ENCODE results near the gene HDHD3.

HDHD3 gene, protein sequence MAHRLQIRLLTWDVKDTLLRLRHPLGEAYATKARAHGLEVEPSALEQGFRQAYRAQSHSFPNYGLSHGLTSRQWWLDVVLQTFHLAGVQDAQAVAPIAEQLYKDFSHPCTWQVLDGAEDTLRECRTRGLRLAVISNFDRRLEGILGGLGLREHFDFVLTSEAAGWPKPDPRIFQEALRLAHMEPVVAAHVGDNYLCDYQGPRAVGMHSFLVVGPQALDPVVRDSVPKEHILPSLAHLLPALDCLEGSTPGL

GRCh38 chr9:113376634-113377567 is at the start of gene HDHD3:
HDHD3 (minus strand) TSS chr9:113376986; CDS start chr9:113374354, 2,632 bp downstream.
- peak within 1 kb of the TSS; percentile 81 for H3K4me3 ChIP-seq (ENCODE audit: low read length)
- peak; percentile 64 for DNase-seq (ENCODE audit: low read depth)
- TF ChIP-seq, protein P1, sequence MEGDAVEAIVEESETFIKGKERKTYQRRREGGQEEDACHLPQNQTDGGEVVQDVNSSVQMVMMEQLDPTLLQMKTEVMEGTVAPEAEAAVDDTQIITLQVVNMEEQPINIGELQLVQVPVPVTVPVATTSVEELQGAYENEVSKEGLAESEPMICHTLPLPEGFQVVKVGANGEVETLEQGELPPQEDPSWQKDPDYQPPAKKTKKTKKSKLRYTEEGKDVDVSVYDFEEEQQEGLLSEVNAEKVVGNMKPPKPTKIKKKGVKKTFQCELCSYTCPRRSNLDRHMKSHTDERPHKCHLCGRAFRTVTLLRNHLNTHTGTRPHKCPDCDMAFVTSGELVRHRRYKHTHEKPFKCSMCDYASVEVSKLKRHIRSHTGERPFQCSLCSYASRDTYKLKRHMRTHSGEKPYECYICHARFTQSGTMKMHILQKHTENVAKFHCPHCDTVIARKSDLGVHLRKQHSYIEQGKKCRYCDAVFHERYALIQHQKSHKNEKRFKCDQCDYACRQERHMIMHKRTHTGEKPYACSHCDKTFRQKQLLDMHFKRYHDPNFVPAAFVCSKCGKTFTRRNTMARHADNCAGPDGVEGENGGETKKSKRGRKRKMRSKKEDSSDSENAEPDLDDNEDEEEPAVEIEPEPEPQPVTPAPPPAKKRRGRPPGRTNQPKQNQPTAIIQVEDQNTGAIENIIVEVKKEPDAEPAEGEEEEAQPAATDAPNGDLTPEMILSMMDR (conservative IDR thresholded peaks at IDR 0.05; ENCODE audit: low read length), result no peak

GRCh38 chr9:113425072-113425471 is 48.3 kb upstream of the HDHD3 start:
- TF ChIP-seq, protein P1 (conservative IDR thresholded peaks at IDR 0.05; ENCODE audit: low read length), result no peak
- no peak for DNase-seq (ENCODE audit: low read depth)
- H3K4me3 ChIP-seq (ENCODE audit: low read length), result no peak overlapping the region

DNA sequence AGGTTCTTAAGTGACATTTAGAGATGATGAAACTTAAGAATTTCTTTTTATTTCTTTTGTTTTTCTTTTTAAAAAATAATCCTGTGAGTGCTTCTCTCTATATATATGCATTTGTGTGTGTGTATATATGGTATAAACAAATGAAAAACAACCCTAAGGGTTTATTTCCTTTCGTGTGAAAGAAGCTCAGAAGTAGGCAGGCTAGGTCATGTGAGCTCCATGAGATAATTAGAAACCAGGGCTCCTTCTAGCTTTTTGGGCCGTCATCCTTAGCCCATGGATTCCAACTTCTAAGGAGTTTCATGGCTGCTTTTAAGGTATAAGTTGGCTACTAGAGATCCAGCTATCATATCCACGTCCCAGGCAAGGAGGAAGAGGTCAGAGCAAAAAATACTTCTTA is 44.9 kb upstream of the HDHD3 start:
- no peak overlapping the region for H3K4me3 ChIP-seq (ENCODE audit: low read length)
- no peak for DNase-seq (ENCODE audit: low read depth)
- TF ChIP-seq, protein P1 (conservative IDR thresholded peaks at IDR 0.05; ENCODE audit: low read length), result no peak

DNA sequence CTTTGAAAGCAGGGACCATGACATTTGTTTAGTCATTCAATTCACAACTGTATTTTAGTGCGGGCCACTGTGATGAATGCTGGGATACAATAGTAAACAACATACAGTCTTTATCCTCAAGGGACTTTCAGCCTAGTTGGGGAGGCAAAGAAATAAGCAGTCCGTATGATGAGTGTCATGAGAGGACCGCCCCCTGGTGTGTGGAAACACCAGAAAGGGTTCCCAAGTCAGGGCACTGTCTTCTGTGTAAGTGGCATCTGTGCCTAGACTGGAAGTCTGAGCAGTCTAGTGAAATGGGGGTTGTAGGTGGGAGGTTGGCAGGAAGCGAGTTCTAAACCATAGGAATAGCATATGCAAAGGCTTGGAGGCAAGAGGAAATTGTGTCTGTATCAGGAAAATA is 40.6 kb upstream of the HDHD3 start:
- TF ChIP-seq, protein P1 (conservative IDR thresholded peaks at IDR 0.05; ENCODE audit: low read length), result no peak
- no peak for DNase-seq (ENCODE audit: low read depth)
- no peak overlapping the region for H3K4me3 ChIP-seq (ENCODE audit: low read length)

DNA sequence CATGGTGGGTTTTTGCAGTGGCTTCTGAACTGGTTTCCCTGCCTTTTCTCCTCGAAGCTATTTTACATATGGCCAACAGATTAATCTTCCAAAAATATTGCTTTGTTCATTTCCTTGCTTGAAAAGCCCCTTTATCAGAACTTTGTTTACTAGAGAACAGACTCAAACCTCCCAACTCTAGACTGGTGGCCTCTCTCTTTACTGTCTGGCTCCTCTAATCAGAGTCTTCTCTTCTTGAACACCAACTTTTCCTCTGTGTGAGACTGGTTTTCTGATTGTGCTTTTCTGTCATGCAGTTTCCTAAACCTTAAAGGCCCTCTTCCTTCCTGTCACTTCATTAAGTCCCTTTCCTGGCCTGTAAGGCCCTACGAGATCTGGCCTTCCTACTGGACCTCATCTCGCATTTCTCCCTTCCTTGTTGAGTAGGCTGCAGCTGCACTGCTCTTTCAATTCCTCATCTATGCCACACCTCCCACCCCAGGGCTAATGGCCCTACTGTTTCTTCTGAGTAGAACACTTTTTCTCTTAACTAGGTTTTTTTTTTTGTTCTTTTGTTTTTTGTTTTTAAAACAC is 39.4 kb upstream of the HDHD3 start:
- no peak overlapping the region for H3K4me3 ChIP-seq (ENCODE audit: low read length)
- no peak for DNase-seq (ENCODE audit: low read depth)
- TF ChIP-seq, protein P1 (conservative IDR thresholded peaks at IDR 0.05; ENCODE audit: low read length), result no peak

- TF ChIP-seq, protein P1 (conservative IDR thresholded peaks at IDR 0.05; ENCODE audit: low read length), result no peak; the same call in 1 of the 2 replicates
- peak; percentile 93 for DNase-seq (ENCODE audit: low read depth)
Observed at GRCh38 chr9:113410207-113410864, 33.5 kb upstream of the HDHD3 start, which contains the start of the genes C9orf43 and POLE3. C9orf43 (plus strand) TSS chr9:113410747; CDS start chr9:113413494, 2,747 bp downstream. POLE3 (minus strand) TSS chr9:113410675; CDS start chr9:113410293, 382 bp downstream.

More at GRCh38 chr9:113410207-113410864, 33.5 kb upstream of the HDHD3 start, which contains the start of the genes C9orf43 and POLE3:
- H3K4me3 ChIP-seq (ENCODE audit: low read length), result peak within 1 kb of the TSS; percentile 96

All from AG10803 (cell line).